Stimulated activated CD8-positive, alpha-beta memory T cell treated with anti-CD3 and anti-CD28 coated beads, Interleukin-15, amount 100 ng/mL, for 1 hour (primary cell): Measurements from ENCODE around the gene P3R3URF.

Experiments used
- DNase-seq: peaks from one replicate; pipeline ENCODE4 v3.0.0-alpha.2; 2020; ENCODE audit warnings: low read depth

P3R3URF gene

GRCh38 chr1:46193984-46194570 is 17.8 kb upstream of the P3R3URF start:
- no peak for DNase-seq

GRCh38 chr1:46193285-46193684 is 17.0 kb upstream of the P3R3URF start:
- DNase-seq, result no peak

GRCh38 chr1:46192171-46192570 is 15.9 kb upstream of the P3R3URF start:
- no peak for DNase-seq

GRCh38 chr1:46191033-46191701 is 14.9 kb upstream of the P3R3URF start:
- DNase-seq, result no peak

GRCh38 chr1:46190539-46190938 is 14.3 kb upstream of the P3R3URF start:
- no peak for DNase-seq

GRCh38 chr1:46188295-46189030 is 12.2 kb upstream of the P3R3URF start:
- DNase-seq, result no peak

GRCh38 chr1:46187106-46187869 is 11.0 kb upstream of the P3R3URF start:
- DNase-seq, result no peak

- no peak for DNase-seq
These were observed 9.8 kb upstream of the P3R3URF start for GRCh38 chr1:46186076-46186475.

- DNase-seq, result no peak
These were observed 8.8 kb upstream of the P3R3URF start for GRCh38 chr1:46184920-46185658.

GRCh38 chr1:46183926-46184557 is 7.8 kb upstream of the P3R3URF start:
- no peak for DNase-seq

- DNase-seq, result no peak
These were observed 7.0 kb upstream of the P3R3URF start for GRCh38 chr1:46183079-46183847.

GRCh38 chr1:46181343-46182260 is 5.3 kb upstream of the P3R3URF start:
- no peak for DNase-seq

GRCh38 chr1:46180082-46180616 is 3.9 kb upstream of the P3R3URF start:
- no peak for DNase-seq

- peak; percentile 49 for DNase-seq
These were observed 3.1 kb upstream of the P3R3URF start for GRCh38 chr1:46179138-46180081.

GRCh38 chr1:46175243-46175642 is 1.0 kb downstream of the P3R3URF start:
- no peak for DNase-seq

- DNase-seq, result no peak
These were observed 1.6 kb downstream of the P3R3URF start, which contains the start of gene TSPAN1 for GRCh38 chr1:46174448-46175231. TSPAN1 (plus strand) TSS chr1:46175087; CDS start chr1:46181108, 6,021 bp downstream.

- no peak for DNase-seq
These were observed 2.9 kb downstream of the P3R3URF start for GRCh38 chr1:46173361-46173856.
